Duodenal mucosa (tissue), 2 donors: ENCODE data around the gene HERC5.
A peak's percentile ranks its signal among the peaks of the same experiment; 100 is the strongest.

Source experiments
- H3K27ac ChIP-seq: one replicate; pipeline ENCODE4 v1.7.0; 2013; ENCODE audit warnings: low read depth, low read length
- H3K27me3 ChIP-seq, 2 donors: one replicate each; pipeline ENCODE4 v1.7.0; 2013; ENCODE audit warnings: low read length in 2 of 2, control low read depth in 1 of 2; ENCODE audit not compliant: insufficient read depth in 2 of 2, control insufficient read depth in 1 of 2
- H3K36me3 ChIP-seq, 2 donors: one replicate each; pipeline ENCODE4 v1.7.0; 2013; ENCODE audit warnings: low read length in 2 of 2, control low read depth in 1 of 2; ENCODE audit not compliant: insufficient read depth in 2 of 2, control insufficient read depth in 1 of 2
- H3K4me1 ChIP-seq, 2 donors: one replicate each; pipeline ENCODE4 v1.7.0; 2013; ENCODE audit warnings: low read length in 2 of 2, control low read depth in 1 of 2; ENCODE audit not compliant: insufficient read depth in 2 of 2, control insufficient read depth in 1 of 2
- H3K4me3 ChIP-seq, 2 donors: one replicate each; pipeline ENCODE4 v1.7.0; 2013; ENCODE audit warnings: low read length in 2 of 2, low read depth in 1 of 2
- H3K9ac ChIP-seq, 2 donors: one replicate each; pipeline ENCODE4 v1.7.0; 2013; ENCODE audit warnings: low read length in 2 of 2, low read depth in 1 of 2
- H3K9me3 ChIP-seq, 2 donors: one replicate each; pipeline ENCODE4 v1.7.0; 2013; ENCODE audit warnings: low read length in 2 of 2, control low read depth in 1 of 2; ENCODE audit not compliant: control insufficient read depth in 1 of 2

Gene HERC5

DNA sequence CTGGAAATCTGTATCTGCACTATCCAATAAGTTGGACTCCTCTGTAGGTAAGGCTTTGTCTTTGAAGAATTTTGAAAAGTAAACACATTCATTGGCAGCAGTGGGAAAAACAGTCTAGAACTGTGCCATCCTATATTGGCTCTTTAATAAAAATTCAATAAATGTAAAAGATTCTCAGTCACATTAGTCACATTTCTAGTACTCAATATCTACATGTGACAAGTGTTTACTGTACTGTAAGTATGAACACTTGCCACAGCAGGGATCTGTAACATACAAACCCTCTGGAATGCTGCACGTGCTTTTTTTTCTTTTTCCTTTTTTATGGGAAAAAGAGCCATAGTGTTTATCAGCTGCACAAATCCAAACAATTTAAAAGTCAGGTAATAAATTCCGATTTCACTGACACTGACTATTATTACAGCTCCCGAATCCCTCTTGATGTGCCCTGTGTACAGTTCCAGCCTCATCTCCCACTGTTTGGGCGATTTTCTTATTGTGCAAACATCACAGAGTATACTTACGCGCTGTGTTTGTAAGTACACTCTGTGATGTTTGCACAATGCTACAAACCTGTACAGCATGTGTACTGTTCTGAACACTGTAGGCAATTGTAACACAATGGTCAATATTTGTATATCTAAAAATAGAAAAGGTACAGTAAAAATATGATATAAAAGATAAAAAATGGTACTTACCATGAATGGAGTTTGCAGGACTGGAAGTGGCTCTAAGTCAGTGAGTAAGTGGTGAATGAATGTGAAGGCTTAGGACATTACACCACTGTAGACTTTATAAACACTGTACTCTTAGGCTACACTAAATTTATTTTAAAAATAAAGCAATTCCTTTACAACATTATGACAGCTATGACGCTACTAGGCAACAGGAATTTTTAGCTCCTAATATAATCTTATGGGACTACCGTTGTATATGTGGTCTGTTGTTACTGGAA is 57.9 kb downstream of the HERC5 start:
- no peak overlapping the region for H3K9ac ChIP-seq
- H3K4me3 ChIP-seq, result no peak overlapping the region

DNA sequence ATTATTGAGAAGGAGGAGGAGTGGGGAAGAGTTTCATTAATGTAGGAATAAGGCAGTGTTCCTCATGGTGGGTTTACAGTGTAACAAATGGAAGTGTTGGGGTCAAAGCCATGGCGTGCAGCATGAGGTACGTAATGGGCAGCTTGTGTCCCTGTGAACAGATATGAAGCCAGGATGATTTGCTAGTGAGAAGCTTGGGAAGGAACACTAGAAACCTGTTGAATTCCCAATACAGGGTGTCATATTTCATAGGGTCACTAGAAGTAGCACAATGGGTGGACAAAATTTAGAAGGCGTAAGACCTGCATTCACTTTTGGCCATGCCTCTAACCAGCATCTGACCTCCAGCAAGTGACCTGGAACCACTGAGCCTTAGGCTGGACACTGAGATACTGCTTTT is 59.8 kb downstream of the HERC5 start:
- Histone ChIP-seq H3K27ac (no peak overlapping the region), H3K4me1 (peaks cover 2 to 5% of the 10 kb centered on the region in 2 donors), H3K4me3 (no peak overlapping the region), H3K9ac (no peak overlapping the region), H3K36me3 (peaks cover 8 to 11% of the 10 kb centered on the region in 2 donors), H3K9me3 (no peaks in the 10 kb centered on the region), H3K27me3 (no peaks in the 10 kb centered on the region)

More for the DNA sequence above, 57.9 kb downstream of the HERC5 start:
- Histone ChIP-seq H3K9me3 (no peaks in the 10 kb centered on the region), H3K27me3 (no peaks in the 10 kb centered on the region), H3K4me1 (no peaks in the 10 kb centered on the region), H3K27ac (no peak overlapping the region), H3K36me3 (no peaks in the 10 kb centered on the region)

- Histone ChIP-seq H3K4me1 (peaks cover 12 to 13% of the 10 kb centered on the region in 2 donors), H3K4me3 (no peak overlapping the region), H3K9me3 (no peaks in the 10 kb centered on the region), H3K27me3 (no peaks in the 10 kb centered on the region), H3K27ac (no peak overlapping the region), H3K36me3 (peaks cover 8 to 11% of the 10 kb centered on the region in 2 donors), H3K9ac (no peak overlapping the region)
These were observed 60.9 kb downstream of the HERC5 start for GRCh38 chr4:88517825-88518224.

GRCh38 chr4:88518911-88519310 is 62.0 kb downstream of the HERC5 start:
- no peak overlapping the region for H3K9ac ChIP-seq
- H3K4me3 ChIP-seq, result no peak overlapping the region
- no peak overlapping the region for H3K27ac ChIP-seq
- no peaks in the 10 kb centered on the region for H3K27me3 ChIP-seq
- H3K4me1 ChIP-seq, result peaks cover 12 to 15% of the 10 kb centered on the region in 2 donors
- H3K36me3 ChIP-seq, result peaks cover 8 to 11% of the 10 kb centered on the region in 2 donors
- no peaks in the 10 kb centered on the region for H3K9me3 ChIP-seq

- no peaks in the 10 kb centered on the region for H3K27me3 ChIP-seq
- peak overlapping the region; percentile 82 for H3K27ac ChIP-seq
- H3K4me3 ChIP-seq, result peak overlapping the region; percentile 85 to 86
- peaks cover 8 to 11% of the 10 kb centered on the region in 2 donors for H3K36me3 ChIP-seq
- H3K9ac ChIP-seq, result peak overlapping the region; percentile 84 to 88
- H3K4me1 ChIP-seq, result peaks cover 20 to 22% of the 10 kb centered on the region in 2 donors
- no peaks in the 10 kb centered on the region for H3K9me3 ChIP-seq
These were observed 65.9 kb downstream of the HERC5 start for GRCh38 chr4:88522702-88523324.

DNA sequence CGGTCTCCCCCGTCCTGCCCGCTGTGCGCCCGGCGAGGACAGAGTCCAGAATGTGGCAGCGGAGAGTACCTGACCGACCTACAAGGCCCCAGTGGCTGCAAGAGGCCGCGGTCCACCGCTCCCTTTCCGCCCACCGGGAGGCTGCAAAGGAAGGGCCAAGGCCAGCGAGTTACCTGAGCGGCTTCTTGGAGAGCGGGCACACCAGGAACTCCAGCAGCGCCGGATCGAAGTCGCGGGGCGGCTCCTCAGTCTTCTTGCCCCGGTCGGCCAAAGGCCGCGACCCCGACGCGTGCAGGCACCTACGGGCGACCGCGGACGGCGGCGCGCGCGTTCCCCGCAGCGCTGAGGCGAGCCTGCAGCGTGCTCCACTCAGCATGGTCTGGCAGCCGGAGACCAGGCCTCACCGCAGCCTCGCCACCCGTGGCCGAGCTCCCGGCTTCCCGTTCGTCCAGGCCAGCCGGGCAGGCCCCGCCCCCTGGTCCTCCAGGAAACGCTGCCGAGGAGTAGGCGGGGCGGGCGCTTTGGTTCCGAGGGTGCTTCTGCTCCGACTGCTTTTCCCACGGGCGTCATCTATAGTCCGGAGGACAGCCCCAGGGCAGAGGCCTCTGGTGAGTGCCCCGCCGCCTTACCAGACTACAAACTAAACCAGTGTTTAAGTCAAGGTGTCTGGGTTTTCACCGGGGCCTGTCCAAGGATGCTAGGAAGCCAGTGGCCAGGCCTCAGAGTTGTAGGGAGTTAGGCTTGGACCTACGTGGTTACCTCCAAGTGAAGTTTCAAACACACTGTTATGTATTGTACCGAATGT is 66.6 kb downstream of the HERC5 start, which contains the start of gene PYURF:
TSS of gene PYURF (minus strand) at position 452 of the 805 bp plus-strand sequence. CDS start at position 376, 76 bp downstream.
- Histone ChIP-seq H3K9me3 (no peaks in the 10 kb centered on the region), H3K27ac (peak within 1 kb of the TSS; percentile 82), H3K36me3 (peaks cover 8 to 11% of the 10 kb centered on the region in 2 donors), H3K27me3 (no peaks in the 10 kb centered on the region), H3K9ac (peak within 1 kb of the TSS; percentile 84 to 88), H3K4me3 (peak within 1 kb of the TSS; percentile 85 to 86), H3K4me1 (peaks cover 22 to 24% of the 10 kb centered on the region in 2 donors)

DNA sequence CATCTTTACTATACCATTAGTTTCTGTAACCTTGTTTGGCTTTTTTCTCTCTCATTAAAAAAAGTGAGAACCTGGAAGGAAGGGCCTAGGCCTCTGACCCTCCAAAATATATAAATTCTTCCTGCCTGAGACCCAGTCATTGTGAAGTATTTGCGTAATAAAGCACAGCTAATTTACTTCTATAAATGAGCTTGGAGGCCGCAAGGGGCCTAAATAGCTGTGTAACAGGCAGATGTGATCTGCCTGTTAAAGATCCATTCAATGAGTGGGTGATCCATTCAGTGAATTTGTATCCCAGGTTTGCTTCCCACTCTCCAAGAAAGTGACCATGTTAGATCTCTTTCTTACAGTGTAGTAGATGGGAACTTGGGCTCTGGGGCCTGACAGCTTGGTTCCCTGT is 67.3 kb downstream of the HERC5 start:
- Histone ChIP-seq H3K9me3 (no peaks in the 10 kb centered on the region), H3K4me3 (peak overlapping the region; percentile 85 to 86), H3K27ac (peak overlapping the region; percentile 82), H3K36me3 (peaks cover 8 to 11% of the 10 kb centered on the region in 2 donors), H3K4me1 (peaks cover 22 to 24% of the 10 kb centered on the region in 2 donors), H3K9ac (peak overlapping the region; percentile 56 to 84), H3K27me3 (no peaks in the 10 kb centered on the region)

- H3K36me3 ChIP-seq, result peaks cover under 1 to 3% of the 10 kb centered on the region in 2 donors
- no peak overlapping the region for H3K9ac ChIP-seq
- no peak overlapping the region for H3K4me3 ChIP-seq
- H3K27ac ChIP-seq, result no peak overlapping the region
- peaks cover 21 to 24% of the 10 kb centered on the region in 2 donors for H3K4me1 ChIP-seq
- H3K9me3 ChIP-seq, result no peaks in the 10 kb centered on the region
- H3K27me3 ChIP-seq, result no peaks in the 10 kb centered on the region
These were observed 69.4 kb downstream of the HERC5 start for GRCh38 chr4:88526221-88526815.

DNA sequence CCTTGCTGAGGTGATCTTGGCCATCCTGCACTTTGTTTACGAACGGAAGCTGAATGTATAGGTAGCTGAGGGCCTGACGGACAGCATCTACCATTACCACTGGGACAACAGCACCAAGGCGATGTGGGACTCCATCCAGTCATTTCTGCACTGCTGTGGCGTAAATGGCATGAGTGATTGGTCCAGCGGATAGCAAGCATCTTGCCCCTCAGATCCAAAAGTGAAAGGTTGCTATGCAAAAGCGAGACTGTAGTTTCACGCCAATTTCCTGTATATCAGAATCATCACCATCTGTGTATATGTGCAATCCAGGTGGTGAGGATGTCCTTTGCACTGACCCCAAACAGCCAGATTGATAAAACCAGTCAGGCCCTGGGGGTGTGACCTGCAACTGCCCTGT is 70.9 kb downstream of the HERC5 start:
- Histone ChIP-seq H3K27me3 (no peaks in the 10 kb centered on the region), H3K27ac (no peak overlapping the region), H3K36me3 (no peaks in the 10 kb centered on the region), H3K9me3 (no peaks in the 10 kb centered on the region), H3K4me3 (no peak overlapping the region), H3K4me1 (peaks cover 9 to 11% of the 10 kb centered on the region in 2 donors), H3K9ac (no peak overlapping the region)
